Activated CD4-positive, alpha-beta T cell treated with anti-CD3 and anti-CD28 coated beads for 24 hours (primary cell): ENCODE results near the gene PIH1D1.

Experiments
- DNase-seq, 2 donors: peaks; one replicate each; pipeline ENCODE4 v3.0.0-alpha.2; 2020; ENCODE audit warnings: low read depth in 2 of 2

Gene PIH1D1

GRCh38 chr19:49420227-49420626 is 31.4 kb downstream of the PIH1D1 start:
- DNase-seq, result no peak

- no peak for DNase-seq
Observed at GRCh38 chr19:49419173-49419572, 32.4 kb downstream of the PIH1D1 start.

- no peak for DNase-seq
Observed at GRCh38 chr19:49418511-49418910, 33.1 kb downstream of the PIH1D1 start.

- no peak for DNase-seq
Observed at GRCh38 chr19:49417088-49417487, 34.5 kb downstream of the PIH1D1 start.

- DNase-seq, result no peak
Observed at GRCh38 chr19:49415810-49416200, 35.8 kb downstream of the PIH1D1 start.

GRCh38 chr19:49415102-49415809 is 36.4 kb downstream of the PIH1D1 start:
- DNase-seq, result no peak

- no peak for DNase-seq
Observed at GRCh38 chr19:49414256-49414655, 37.4 kb downstream of the PIH1D1 start.

- DNase-seq, result no peak
Observed at GRCh38 chr19:49413348-49413747, 38.3 kb downstream of the PIH1D1 start.

GRCh38 chr19:49411681-49412326 is 39.8 kb downstream of the PIH1D1 start:
- no peak for DNase-seq

GRCh38 chr19:49409441-49410029 is 42.1 kb downstream of the PIH1D1 start:
- DNase-seq, result no peak

- DNase-seq, result no peak
Observed at GRCh38 chr19:49408816-49409440, 42.7 kb downstream of the PIH1D1 start.

- no peak for DNase-seq
Observed at GRCh38 chr19:49407482-49408015, 44.1 kb downstream of the PIH1D1 start.

- no peak for DNase-seq
Observed at GRCh38 chr19:49407079-49407478, 44.5 kb downstream of the PIH1D1 start.

GRCh38 chr19:49403404-49404187 is 48.0 kb downstream of the PIH1D1 start:
- DNase-seq, result no peak

GRCh38 chr19:49400029-49400428 is 51.6 kb downstream of the PIH1D1 start:
- no peak for DNase-seq

- DNase-seq, result no peak
Observed at GRCh38 chr19:49398931-49399330, 52.7 kb downstream of the PIH1D1 start.

- DNase-seq, result no peak
Observed at GRCh38 chr19:49398001-49398615, 53.5 kb downstream of the PIH1D1 start.

GRCh38 chr19:49396738-49397505 is 54.7 kb downstream of the PIH1D1 start:
- no peak for DNase-seq
